8988T (cell line): ENCODE data around the gene BICDL2.
A peak's percentile ranks its signal among the peaks of the same experiment; 100 is the strongest.

ENCODE experiments used
- DNase-seq: peaks from one replicate; pipeline ENCODE4 v3.0.0; 2011

BICDL2 gene

GRCh38 chr16:2980227-2981176 lies 56.2 kb downstream of the BICDL2 start, which contains the start of gene PKMYT1:
TSS of gene PKMYT1 (minus strand) at chr16:2980446. CDS start at chr16:2979657, 789 bp downstream.
- peak; percentile 100 for DNase-seq

GRCh38 chr16:2979669-2980226 lies 57.0 kb downstream of the BICDL2 start:
- peak; percentile 45 for DNase-seq
